NCI-H1048 (cell line): Measurements from ENCODE around the gene TMEM179B.
"Not testable (repeated sequence)": the region's sequence is repeated elsewhere in the genome, so short reads cannot be mapped to it uniquely, and the experiment has no call there.

Experiments
- DNase-seq: peaks from one replicate; lab custom pipeline; 2025; lab: John Stamatoyannopoulos, UW

The TMEM179B gene

DNA sequence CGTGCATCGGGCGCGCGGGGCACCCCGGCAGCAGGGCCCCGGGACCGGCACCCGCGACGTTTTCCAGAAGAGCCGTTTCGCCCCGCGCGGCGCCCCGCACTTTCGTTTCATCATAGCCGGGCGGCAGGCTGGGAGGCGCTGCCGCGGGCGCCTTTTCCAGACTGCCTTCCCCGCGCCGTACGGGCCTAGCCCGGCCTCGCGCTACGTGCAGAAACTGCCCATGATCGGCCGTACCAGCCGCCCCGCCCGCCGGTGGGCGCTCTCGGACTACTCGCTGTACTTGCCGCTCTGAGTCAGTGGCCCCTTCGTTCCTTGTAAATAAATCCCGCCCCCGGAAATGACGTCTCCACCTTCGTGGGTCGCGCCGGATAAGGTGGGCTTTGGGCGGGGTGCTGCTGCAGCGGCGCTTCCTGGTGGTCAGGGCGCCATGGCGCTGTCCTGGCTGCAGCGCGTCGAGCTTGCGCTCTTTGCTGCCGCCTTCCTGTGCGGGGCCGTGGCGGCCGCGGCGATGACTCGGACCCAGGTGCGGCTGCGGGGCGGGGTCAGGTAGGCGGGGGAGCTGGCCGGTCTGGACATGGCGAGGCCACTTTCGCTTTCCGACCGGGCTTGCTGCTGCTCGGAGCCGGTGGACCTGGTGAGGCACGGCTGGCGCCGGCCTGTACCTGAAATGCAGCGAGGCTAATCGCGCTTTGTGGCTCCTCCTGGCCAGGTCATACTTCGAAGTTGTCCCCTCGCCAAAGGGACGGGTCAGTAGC is at the start of gene TMEM179B:
TMEM179B (plus strand) TSS at position 398 of the 755 bp plus-strand sequence; CDS start at position 428, 30 bp downstream.
- peak; percentile 97 for DNase-seq

DNA sequence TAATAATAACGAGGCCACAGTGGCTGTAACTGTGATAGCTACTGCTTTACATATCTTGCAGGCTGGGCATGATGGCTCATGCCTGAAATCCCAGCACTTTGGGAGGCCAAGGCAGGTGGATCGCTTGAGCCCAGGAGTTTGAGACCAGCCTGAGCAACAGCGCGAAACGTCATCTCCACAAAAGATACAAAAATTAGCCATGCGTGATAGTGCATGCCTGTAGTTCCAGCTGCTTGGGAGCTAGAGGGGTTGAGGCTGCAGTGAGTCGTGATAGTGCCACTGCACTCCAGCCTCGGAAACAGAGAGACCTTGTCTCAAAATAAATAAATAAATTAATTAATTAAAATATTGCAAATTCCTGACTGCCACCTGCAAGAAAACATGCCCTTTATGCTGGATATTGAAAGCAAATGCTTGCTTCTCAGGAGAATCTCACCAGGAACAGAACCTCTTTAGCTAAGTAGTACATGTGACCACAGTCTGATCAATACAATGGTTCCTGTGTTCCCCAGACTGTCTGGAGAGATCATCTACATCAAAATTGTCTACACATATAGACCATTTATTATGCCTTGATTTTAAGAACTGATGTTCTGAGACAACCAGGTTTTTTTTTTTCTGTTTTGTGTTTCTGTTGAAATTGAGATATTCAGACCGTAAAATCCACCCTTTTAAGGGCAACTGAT is 39.6 kb upstream of the TMEM179B start:
- DNase-seq = no peak

DNA sequence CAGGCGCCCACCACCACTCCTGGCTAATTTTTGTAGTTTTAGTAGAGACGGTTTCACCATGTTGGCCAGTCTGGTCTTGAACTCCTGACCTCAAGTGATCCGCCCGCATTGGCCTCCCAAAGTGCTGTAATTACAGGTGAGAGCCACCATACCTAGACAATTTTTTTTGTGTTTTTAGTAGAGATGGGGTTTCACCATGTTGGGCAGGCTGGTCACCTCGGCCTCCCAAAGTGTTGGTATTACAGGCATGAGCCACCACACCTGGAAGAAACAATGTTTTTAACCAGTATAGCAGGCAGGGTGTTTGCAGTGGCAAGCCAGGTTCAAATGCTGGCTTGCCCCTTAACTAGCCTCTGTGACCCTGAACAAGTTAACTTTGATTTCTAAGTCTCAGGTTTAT is 37.3 kb upstream of the TMEM179B start:
- not testable (repeated sequence) for DNase-seq

DNA sequence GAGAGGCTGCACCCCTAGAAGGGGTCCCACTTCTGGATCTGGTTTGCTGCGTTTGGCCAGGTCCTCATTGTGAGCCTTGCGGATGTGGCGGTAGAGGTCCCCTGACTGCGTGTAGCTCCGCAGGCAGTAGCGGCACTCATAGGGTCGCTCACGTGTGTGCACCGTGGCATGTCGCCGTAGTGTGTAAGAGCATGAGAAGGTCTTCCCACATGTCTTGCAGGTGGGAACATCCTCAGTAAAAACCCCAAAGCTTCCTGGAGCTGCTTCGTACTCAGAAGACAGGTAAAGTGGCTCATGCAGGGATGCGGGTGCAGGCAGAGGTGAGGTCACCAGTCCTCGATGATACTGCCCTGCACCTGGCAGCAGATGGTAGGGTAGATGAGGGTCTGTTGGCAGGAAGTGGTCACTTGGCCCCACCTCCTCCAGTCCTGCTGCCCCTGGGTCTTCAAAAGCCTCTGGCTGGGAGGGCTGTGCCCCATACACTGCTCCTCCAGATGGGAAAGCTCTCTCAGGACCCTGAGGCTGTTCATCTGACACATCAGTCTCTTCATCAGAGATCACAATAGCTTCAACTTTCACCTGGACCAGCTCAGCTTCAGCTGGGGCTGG is 34.9 kb upstream of the TMEM179B start:
- no peak for DNase-seq

DNA sequence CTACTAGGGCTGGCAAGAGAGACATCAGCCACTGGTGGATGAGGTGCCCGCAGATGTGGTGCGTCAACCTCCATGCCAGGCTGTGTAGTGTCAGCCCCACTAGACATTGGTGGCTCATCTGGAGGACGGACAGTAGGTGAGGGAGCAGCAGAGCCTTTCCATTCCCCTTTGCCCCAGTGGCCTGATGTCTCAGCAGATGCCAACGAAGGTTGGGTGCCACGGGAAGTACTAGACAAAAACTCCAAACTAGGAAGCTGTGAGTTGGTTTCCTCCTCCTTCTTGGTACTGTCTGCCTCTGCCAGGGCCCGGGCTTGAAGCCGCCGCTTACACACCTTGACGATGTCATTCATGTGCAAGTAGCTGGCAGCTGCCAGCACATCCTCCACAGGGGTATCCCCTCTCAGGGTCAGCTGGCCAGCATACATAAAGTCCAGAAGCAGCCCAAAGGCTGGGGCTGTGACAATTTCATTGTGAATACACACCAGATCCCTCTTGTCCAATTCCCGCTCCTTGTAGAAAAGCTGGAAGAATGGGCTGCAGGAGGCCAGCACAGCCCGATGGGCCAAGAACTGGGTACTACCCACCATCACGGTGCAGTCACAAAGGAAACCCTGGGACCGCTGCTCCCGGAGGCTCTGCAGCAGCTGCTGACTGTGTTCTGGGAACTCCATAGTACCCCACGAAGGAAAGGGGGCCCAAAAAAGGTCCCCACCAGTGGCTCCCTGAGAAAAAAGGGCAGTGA is 34.0 kb upstream of the TMEM179B start:
- no peak for DNase-seq

- peak; percentile 98 for DNase-seq
These were observed 33.2 kb upstream of the TMEM179B start, which contains the start of gene ZBTB3 for GRCh38 chr11:62753736-62754603. Gene ZBTB3, minus strand, starts transcription at chr11:62754160. Its CDS starts 496 bp downstream, at chr11:62753664.

DNA sequence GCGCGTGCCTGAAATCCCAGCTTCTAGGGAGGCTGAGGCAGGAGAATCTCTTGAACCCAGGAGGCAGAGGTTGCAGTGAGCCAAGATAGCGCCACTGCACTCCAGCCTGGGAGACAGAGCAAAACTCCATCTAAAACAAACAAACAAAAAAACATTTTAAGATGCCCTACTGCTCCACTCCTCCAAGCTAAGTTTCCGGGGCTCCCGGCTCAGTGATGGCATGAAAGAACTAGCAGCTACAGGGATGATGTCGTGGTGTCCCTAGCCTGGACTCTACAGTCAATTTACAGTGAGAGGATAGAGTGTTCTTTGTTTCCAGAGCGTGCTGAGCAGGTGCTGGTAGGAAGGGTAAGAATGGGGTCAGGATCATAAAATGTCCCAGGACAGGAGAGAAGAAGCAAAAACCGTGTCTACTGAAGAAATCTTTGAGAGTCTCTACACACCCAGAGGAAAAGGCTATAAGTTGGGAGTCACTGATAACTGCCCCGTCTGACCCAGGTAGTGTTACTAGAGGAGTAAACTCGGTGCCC is 32.1 kb upstream of the TMEM179B start:
- DNase-seq = no peak

GRCh38 chr11:62757846-62758788 is 29.1 kb upstream of the TMEM179B start:
- DNase-seq = no peak

GRCh38 chr11:62760867-62761227 is 26.4 kb upstream of the TMEM179B start:
- not testable (repeated sequence) for DNase-seq

GRCh38 chr11:62770778-62771143 is 16.4 kb upstream of the TMEM179B start:
- no peak for DNase-seq

- DNase-seq = peak; percentile 95
These were observed 15.8 kb upstream of the TMEM179B start, which contains the start of gene TAF6L for GRCh38 chr11:62771144-62772021. Gene TAF6L, plus strand, starts transcription at chr11:62771396. Its CDS starts 4,388 bp downstream, at chr11:62775784.

GRCh38 chr11:62774407-62774806 is 12.8 kb upstream of the TMEM179B start:
- no peak for DNase-seq

DNA sequence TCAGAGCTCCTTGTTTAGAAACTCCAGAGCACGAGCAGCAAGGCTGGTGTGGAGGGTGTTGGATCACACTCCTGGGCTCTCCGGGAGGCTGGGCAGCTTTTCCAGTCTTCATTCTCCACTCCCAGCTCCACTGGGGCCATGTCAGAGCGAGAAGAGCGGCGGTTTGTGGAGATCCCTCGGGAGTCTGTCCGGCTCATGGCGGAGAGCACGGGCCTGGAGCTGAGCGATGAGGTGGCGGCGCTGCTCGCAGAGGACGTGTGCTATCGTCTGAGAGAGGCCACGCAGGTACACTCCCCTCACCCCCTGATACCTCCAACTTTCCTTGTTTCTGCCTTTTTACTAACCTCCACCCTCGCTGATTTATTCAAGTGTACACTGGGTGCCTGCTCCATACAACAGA is 11.6 kb upstream of the TMEM179B start:
- no peak for DNase-seq

DNA sequence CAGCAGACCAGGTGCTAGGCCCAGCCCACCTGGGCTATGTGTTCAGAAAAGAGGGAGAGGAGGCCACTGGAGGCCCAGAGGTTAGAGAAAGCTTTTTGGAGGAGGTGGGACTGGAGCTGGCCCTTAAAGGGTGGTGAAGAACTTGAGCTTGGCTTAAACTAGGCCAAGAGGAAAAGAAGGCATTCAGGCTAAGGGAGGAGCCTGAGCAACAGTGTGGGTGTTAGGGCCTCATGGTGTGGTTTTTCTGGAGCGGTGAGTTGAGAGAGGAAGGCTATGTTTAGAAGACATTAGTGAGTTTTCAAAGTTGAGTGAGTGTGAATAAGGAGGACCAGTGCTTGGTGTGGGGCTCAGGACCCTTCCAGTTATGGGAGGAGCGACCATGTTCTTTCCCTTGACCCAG is 9.8 kb upstream of the TMEM179B start:
- DNase-seq = no peak

DNA sequence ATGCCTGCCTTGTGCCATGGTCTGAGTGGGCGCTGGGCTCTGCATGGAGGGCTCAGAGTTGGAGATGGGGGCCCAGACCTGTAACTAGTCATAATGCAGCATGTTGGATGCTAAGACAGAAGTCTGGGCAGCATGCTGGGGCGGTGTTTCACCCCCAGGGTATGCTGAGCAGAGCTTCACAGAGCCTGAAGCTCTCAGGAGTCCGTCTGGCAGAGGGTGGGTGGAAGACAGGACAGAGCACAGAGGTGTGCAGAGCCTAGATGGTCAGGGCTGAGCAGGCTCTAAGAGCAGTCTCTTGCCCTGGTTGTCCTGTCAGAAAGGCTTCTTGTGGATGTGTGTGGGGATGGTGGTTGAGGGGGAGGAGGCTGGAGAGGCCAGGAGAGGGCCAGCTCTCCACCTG is 8.8 kb upstream of the TMEM179B start:
- DNase-seq = no peak

DNA sequence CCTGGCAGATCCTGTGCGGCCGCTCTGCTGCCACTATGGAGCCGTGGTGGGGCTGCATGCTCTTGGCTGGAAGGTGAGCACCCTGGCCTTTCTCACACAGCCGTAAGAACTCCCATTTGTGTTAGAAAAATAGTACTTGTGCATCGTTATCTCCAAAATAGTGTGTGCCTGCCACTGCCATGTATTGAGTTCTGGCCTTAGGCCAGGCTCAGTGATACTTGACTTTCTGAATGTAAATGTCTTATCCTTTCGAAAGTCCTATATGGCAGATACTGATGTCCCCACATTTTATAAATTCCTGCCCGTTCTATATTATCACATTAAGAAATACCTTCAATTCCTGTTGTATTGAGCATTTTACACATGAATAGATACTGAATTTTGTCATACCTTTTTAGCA is 4.4 kb upstream of the TMEM179B start:
- no peak for DNase-seq

GRCh38 chr11:62786318-62787004 is 741 bp upstream of the TMEM179B start:
- peak; percentile 43 for DNase-seq

GRCh38 chr11:62788991-62789390 is 1.8 kb downstream of the TMEM179B start:
- DNase-seq = no peak
